ENCODE results near the gene MEPCE. TPM values are rescaled to one million over a fixed set of nuclear protein-coding genes. Genes with fewer than 3 reads are reported as not detected.

Gene MEPCE
- total and polyA plus RNA-seq, 9 of the 15 experiments (the other 6 are each of a cell fraction or from before 2014, with no cell fraction given), result 10.9 to 76.3 (median 44.1) TPM

DNA sequence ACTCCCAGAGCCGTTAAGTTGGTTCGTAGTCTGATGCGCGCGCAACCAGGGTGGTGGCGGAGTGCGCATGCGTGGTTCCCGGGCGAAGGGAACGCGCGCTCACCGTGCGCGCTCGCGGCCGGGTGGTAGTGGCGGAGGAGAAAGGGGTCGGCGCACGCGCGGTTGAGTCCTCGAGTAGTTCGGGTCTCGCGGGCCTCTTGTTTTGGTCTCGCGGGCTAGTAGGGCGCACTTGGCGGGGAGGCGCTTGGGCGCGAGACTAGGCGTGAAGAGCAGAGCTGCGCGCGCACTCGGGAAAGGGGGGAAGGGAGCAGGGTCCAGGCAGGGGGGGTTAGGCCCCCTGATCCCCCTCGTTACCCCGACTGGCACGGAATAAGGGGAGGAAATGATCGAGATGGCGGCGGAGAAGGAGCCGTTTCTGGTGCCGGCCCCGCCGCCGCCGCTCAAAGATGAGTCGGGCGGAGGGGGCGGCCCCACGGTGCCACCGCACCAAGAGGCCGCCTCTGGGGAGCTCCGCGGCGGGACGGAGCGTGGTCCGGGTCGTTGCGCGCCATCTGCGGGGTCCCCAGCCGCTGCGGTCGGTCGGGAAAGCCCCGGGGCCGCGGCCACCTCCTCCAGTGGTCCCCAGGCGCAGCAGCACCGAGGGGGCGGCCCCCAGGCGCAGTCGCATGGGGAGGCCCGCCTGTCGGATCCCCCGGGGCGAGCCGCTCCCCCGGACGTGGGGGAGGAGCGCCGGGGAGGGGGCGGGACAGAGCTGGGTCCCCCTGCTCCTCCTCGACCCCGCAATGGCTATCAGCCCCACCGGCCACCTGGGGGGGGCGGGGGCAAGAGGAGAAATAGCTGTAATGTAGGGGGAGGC is at the start of gene MEPCE (continued):
- TF ChIP-seq, protein P1, sequence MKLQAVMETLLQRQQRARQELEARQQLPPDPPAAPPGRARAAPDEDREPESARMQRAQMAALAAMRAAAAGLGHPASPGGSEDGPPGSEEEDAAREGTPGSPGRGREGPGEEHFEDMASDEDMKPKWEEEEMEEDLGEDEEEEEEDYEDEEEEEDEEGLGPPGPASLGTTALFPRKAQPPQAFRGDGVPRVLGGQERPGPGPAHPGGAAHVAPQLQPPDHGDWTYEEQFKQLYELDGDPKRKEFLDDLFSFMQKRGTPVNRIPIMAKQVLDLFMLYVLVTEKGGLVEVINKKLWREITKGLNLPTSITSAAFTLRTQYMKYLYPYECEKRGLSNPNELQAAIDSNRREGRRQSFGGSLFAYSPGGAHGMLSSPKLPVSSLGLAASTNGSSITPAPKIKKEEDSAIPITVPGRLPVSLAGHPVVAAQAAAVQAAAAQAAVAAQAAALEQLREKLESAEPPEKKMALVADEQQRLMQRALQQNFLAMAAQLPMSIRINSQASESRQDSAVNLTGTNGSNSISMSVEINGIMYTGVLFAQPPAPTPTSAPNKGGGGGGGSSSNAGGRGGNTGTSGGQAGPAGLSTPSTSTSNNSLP (IDR thresholded peaks at IDR 0.05; ENCODE audit: borderline replicate concordance, low read depth, low read length), result no peak
- TF ChIP-seq YY1 (IDR thresholded peaks at IDR 0.05; ENCODE audit: borderline replicate concordance in 1 of 3, control insufficient read depth in 1 of 3, extremely low read depth in 1 of 3, insufficient read depth in 3 of 3, insufficient read length in 1 of 3, insufficient replicate concordance in 2 of 3, low read depth in 1 of 3, low read length in 2 of 3), result peak in 2 of 3 experiments; percentile 34 to 40
- no peak for TF ChIP-seq LCOR (CRISPR knock-in tag; IDR thresholded peaks at IDR 0.05)
- TF ChIP-seq, protein P2, sequence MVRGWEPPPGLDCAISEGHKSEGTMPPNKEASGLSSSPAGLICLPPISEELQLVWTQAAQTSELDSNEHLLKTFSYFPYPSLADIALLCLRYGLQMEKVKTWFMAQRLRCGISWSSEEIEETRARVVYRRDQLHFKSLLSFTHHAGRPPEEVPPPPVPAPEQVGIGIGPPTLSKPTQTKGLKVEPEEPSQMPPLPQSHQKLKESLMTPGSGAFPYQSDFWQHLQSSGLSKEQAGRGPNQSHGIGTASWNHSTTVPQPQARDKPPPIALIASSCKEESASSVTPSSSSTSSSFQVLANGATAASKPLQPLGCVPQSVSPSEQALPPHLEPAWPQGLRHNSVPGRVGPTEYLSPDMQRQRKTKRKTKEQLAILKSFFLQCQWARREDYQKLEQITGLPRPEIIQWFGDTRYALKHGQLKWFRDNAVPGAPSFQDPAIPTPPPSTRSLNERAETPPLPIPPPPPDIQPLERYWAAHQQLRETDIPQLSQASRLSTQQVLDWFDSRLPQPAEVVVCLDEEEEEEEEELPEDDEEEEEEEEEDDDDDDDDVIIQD (CRISPR knock-in tag; IDR thresholded peaks at IDR 0.05), result no peak
- TF ChIP-seq PPARD (CRISPR knock-in tag; IDR thresholded peaks at IDR 0.05), result no peak
- no peak for TF ChIP-seq ZKSCAN8 (CRISPR knock-in tag; IDR thresholded peaks at IDR 0.05)
- TF ChIP-seq SMAD2 (IDR thresholded peaks at IDR 0.05; ENCODE audit: low read depth, low read length), result no peak
- TF ChIP-seq, protein P3, sequence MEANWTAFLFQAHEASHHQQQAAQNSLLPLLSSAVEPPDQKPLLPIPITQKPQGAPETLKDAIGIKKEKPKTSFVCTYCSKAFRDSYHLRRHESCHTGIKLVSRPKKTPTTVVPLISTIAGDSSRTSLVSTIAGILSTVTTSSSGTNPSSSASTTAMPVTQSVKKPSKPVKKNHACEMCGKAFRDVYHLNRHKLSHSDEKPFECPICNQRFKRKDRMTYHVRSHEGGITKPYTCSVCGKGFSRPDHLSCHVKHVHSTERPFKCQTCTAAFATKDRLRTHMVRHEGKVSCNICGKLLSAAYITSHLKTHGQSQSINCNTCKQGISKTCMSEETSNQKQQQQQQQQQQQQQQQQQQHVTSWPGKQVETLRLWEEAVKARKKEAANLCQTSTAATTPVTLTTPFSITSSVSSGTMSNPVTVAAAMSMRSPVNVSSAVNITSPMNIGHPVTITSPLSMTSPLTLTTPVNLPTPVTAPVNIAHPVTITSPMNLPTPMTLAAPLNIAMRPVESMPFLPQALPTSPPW (CRISPR knock-in tag; IDR thresholded peaks at IDR 0.05), result no peak
- no peak for TF ChIP-seq HDAC8 (tag; IDR thresholded peaks at IDR 0.05)
- TF ChIP-seq, protein P4, sequence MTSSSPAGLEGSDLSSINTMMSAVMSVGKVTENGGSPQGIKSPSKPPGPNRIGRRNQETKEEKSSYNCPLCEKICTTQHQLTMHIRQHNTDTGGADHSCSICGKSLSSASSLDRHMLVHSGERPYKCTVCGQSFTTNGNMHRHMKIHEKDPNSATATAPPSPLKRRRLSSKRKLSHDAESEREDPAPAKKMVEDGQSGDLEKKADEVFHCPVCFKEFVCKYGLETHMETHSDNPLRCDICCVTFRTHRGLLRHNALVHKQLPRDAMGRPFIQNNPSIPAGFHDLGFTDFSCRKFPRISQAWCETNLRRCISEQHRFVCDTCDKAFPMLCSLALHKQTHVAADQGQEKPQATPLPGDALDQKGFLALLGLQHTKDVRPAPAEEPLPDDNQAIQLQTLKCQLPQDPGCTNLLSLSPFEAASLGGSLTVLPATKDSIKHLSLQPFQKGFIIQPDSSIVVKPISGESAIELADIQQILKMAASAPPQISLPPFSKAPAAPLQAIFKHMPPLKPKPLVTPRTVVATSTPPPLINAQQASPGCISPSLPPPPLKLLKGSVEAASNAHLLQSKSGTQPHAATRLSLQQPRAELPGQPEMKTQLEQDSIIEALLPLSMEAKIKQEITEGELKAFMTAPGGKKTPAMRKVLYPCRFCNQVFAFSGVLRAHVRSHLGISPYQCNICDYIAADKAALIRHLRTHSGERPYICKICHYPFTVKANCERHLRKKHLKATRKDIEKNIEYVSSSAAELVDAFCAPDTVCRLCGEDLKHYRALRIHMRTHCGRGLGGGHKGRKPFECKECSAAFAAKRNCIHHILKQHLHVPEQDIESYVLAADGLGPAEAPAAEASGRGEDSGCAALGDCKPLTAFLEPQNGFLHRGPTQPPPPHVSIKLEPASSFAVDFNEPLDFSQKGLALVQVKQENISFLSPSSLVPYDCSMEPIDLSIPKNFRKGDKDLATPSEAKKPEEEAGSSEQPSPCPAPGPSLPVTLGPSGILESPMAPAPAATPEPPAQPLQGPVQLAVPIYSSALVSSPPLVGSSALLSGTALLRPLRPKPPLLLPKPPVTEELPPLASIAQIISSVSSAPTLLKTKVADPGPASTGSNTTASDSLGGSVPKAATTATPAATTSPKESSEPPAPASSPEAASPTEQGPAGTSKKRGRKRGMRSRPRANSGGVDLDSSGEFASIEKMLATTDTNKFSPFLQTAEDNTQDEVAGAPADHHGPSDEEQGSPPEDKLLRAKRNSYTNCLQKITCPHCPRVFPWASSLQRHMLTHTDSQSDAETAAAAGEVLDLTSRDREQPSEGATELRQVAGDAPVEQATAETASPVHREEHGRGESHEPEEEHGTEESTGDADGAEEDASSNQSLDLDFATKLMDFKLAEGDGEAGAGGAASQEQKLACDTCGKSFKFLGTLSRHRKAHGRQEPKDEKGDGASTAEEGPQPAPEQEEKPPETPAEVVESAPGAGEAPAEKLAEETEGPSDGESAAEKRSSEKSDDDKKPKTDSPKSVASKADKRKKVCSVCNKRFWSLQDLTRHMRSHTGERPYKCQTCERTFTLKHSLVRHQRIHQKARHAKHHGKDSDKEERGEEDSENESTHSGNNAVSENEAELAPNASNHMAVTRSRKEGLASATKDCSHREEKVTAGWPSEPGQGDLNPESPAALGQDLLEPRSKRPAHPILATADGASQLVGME (CRISPR knock-in tag; IDR thresholded peaks at IDR 0.05), result 0 out of 2 replicates have a peak, but pooled peaks have one; percentile 4
- peak; percentile 55; the same call in 1 of the 2 replicates for TF ChIP-seq MTA3 (IDR thresholded peaks at IDR 0.05; ENCODE audit: borderline replicate concordance)
- TF ChIP-seq CEBPG (CRISPR knock-in tag; IDR thresholded peaks at IDR 0.05), result no peak
- no peak for TF ChIP-seq CEBPG (tag; conservative IDR thresholded peaks at IDR 0.05 in 1 of 2, IDR thresholded peaks at IDR 0.05 in 1 of 2)
- no peak for TF ChIP-seq ZNF431 (CRISPR knock-in tag; IDR thresholded peaks at IDR 0.05)
